ENCODE results near the gene NAGA. TPM values are rescaled to one million over a fixed set of nuclear protein-coding genes. Genes with fewer than 3 reads are reported as not detected.

Gene NAGA
- total and polyA plus RNA-seq, 12 donors, result 6.6 to 34.8 (median 12.3) TPM

DNA sequence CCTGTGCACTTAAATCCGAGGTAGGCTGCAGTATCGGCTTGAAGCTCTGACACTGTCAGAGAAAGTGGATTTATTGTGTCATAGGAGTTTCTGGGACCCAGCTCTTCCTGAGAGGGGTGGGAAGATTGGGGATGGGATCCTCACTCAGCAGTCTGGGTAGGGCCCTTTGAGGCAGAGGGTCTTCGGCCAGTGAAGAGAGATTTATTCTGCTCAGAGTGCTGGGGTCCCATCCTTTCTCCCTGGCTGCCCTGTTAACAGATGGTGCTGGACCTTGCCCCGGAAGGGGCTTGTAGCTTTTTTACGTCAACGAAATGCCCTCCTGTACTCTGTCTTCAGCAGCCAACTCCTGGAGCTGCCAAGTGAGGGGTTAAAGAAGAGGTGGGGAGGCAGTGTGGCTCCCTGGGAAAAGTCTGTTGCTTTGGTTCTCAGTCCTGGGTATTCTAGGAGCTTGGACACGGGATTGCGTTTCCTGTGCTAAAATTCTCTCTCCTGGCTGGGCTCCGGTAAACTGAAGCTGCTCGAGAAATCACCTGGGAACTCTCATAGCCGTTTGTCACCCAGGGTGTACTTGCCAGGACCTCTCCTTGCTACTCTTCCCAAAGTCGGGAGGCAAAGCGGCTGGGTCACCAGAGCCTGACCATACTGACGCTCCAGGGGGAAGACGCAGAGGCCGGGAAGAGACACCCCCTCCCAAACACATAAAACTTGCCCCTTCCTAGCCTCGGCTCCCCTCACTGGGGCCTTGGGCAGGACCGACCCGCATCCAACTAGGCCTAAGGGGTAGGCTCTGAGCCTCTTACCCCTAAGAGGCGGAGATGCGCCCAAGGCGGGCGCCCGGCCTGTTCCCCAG is 8.1 kb upstream of the NAGA start:
- Histone ChIP-seq H3K27me3 (no peaks in the 10 kb centered on the region), H3K4me1 (peaks cover 9 to 69% (median 42%) of the 10 kb centered on the region in 9 donors), H3K4me3 (peak overlapping the region in 9 of 10 donors; percentile 50 to 79 (median 68)), H3K9me3 (no peaks in the 10 kb centered on the region), H3K36me3 (peaks cover 0 to 48% (median 4%) of the 10 kb centered on the region in 9 donors), H3K27ac (peak overlapping the region; percentile 92 to 100 (median 98))
- intact Hi-C loops (cut with DNase I), result loop anchor here in 5 of 10 donors (1.0 to 10.0 kb wide), 3 partner anchors 12 to 384 kb away; partner anchors contain the start of genes NDUFA6 (in 2 of the 5), SREBF2 (in 2 of the 5) and MEI1 (in 1 of the 5)
- DNase-seq, result no peak
- TF ChIP-seq, protein P1, sequence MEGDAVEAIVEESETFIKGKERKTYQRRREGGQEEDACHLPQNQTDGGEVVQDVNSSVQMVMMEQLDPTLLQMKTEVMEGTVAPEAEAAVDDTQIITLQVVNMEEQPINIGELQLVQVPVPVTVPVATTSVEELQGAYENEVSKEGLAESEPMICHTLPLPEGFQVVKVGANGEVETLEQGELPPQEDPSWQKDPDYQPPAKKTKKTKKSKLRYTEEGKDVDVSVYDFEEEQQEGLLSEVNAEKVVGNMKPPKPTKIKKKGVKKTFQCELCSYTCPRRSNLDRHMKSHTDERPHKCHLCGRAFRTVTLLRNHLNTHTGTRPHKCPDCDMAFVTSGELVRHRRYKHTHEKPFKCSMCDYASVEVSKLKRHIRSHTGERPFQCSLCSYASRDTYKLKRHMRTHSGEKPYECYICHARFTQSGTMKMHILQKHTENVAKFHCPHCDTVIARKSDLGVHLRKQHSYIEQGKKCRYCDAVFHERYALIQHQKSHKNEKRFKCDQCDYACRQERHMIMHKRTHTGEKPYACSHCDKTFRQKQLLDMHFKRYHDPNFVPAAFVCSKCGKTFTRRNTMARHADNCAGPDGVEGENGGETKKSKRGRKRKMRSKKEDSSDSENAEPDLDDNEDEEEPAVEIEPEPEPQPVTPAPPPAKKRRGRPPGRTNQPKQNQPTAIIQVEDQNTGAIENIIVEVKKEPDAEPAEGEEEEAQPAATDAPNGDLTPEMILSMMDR (IDR thresholded peaks at IDR 0.05), result no peak
- 27 to 33% methylated on average over 24 of the region's 24 CpGs for WGBS, 2 donors
- peak; percentile 5 to 46 (median 14) for ATAC-seq

DNA sequence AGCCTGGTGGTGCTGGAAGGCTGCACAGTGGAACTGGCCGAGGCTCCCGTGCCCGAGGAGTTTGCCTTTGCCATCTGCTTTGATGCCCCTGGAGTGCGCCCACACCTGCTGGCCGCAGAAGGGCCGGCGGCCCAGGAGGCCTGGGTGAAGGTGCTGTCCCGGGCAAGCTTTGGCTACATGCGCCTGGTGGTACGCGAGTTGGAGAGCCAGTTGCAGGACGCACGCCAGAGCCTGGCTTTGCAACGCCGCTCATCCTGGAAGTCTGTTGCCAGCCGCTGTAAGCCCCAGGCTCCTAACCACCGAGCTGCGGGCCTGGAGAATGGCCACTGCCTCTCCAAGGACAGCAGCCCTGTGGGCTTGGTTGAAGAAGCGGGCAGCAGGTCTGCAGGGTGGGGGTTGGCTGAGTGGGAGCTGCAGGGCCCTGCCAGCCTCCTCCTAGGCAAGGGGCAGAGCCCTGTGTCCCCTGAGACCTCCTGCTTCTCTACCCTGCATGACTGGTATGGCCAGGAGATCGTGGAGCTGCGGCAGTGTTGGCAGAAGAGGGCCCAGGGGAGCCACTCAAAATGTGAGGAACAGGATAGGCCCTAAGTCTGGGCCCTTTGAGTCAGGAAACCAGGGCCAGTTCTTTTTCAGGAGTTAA is 7.0 kb upstream of the NAGA start:
- 90 to 94% methylated on average over 20 to 21 of the region's 21 CpGs for WGBS, 2 donors
- ATAC-seq (no peak), DNase-seq (no peak)
- peak overlapping the region in 7 of 10 donors; percentile 96 to 100 (median 99) for H3K27ac ChIP-seq
- no peaks in the 10 kb centered on the region for H3K9me3 ChIP-seq
- no peak overlapping the region for H3K4me3 ChIP-seq
- intact Hi-C loops (cut with DNase I), result loop anchor here in 3 of 10 donors (10.0 kb wide), 2 partner anchors 243 to 383 kb away; partner anchors contain the start of genes SREBF2 (in 2 of the 3) and MEI1 (in 1 of the 3)
- H3K36me3 ChIP-seq, result peaks cover 0 to 37% (median 0%) of the 10 kb centered on the region in 9 donors
- TF ChIP-seq, protein P1 (IDR thresholded peaks at IDR 0.05), result no peak
- no peaks in the 10 kb centered on the region for H3K27me3 ChIP-seq
- H3K4me1 ChIP-seq, result peaks cover 9 to 68% (median 46%) of the 10 kb centered on the region in 9 donors

DNA sequence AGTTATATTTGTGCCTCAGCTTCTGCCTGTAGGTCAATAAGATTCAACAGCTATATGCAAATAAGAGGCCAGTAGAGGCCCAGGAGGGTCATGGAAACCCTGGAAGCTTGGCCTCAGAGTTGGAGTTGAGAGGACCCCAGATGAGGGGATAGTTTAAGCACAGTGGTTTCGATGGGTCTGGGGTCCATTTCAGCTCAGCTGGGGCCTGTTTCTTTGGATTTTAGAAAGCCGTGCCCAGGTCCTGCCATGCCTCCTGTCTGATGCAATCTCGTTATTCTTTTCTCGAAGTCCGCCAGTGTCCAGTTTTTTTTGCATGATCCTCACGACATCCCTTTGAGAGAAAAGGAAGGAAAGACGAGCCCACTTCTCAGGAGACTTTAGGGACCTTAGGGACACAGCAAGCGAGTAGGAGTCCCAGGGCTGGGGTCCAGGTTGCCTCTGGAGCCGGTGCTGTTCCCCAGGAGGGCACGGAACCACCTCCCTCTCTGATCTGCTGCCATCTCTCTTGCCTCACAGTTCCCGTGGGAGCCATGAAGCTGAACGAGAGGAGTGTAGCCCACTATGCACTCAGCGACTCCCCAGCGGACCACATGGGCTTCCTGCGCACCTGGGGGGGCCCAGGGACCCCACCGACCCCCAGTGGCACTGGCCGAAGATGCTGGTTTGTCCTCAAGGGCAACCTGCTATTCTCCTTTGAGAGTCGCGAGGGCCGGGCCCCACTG is 6.3 kb upstream of the NAGA start:
- DNase-seq, result no peak
- H3K36me3 ChIP-seq, result peaks cover 0 to 30% (median 0%) of the 10 kb centered on the region in 9 donors
- no peaks in the 10 kb centered on the region for H3K27me3 ChIP-seq
- H3K4me1 ChIP-seq, result peaks cover 9 to 70% (median 45%) of the 10 kb centered on the region in 9 donors
- no peaks in the 10 kb centered on the region for H3K9me3 ChIP-seq
- H3K27ac ChIP-seq, result peak overlapping the region in 2 of 10 donors; percentile 98 to 99
- ATAC-seq, result no peak
- intact Hi-C loops (cut with DNase I), result loop anchor here in 3 of 10 donors (10.0 kb wide), 2 partner anchors 242 to 382 kb away; partner anchors contain the start of genes SREBF2 (in 2 of the 3) and MEI1 (in 1 of the 3)
- TF ChIP-seq, protein P1 (IDR thresholded peaks at IDR 0.05), result no peak
- WGBS, 2 donors, result 90 to 92% methylated on average over 20 of the region's 20 CpGs
- no peak overlapping the region for H3K4me3 ChIP-seq

Measured in heart right ventricle (tissue), 16 donors.